Activated T-cell treated with anti-CD3 and anti-CD28 coated beads, Interleukin-2, amount 50 U/mL, for 72 hours (primary cell): ENCODE results near the gene SLC25A10. TPM values are rescaled to one million over a fixed set of nuclear protein-coding genes. Genes with fewer than 3 reads are reported as not detected.
"Not testable (repeated sequence)": the region's sequence is repeated elsewhere in the genome, so short reads cannot be mapped to it uniquely, and the experiment has no call there.

Experiments used
- ATAC-seq, 2 donors: fragments of 150-1000 bp; cut with Tn5 transposase; replicated peaks in 1 of 2; 2 replicates each; pipeline ENCODE4 v1.10.0; 2021; ENCODE audit warnings: moderate library complexity in 2 of 2, mild to moderate bottlenecking in 1 of 2
- DNase-seq, 2 donors: peaks; one replicate each; pipeline ENCODE4 v3.0.0; 2021 to 2022; ENCODE audit warnings: mixed read lengths in 1 of 2
- H3K27ac Mint-ChIP-seq: one replicate; pipeline ENCODE4 v1.8.0; 2022; ENCODE audit warnings: mild to moderate bottlenecking, moderate library complexity, mixed read lengths
- H3K27me3 Mint-ChIP-seq: one replicate; pipeline ENCODE4 v1.8.0; 2022; ENCODE audit warnings: low read depth, mixed read lengths
- H3K36me3 Mint-ChIP-seq, 2 donors: one replicate each; pipeline ENCODE4 v1.8.0; 2022; ENCODE audit warnings: mixed read lengths in 2 of 2, mild to moderate bottlenecking in 1 of 2; ENCODE audit not compliant: insufficient read depth in 2 of 2
- H3K4me1 Mint-ChIP-seq: one replicate; pipeline ENCODE4 v1.8.0; 2022; ENCODE audit warnings: low read depth, mixed read lengths
- H3K4me3 Mint-ChIP-seq, 2 donors: one replicate each; pipeline ENCODE4 v1.8.0; 2022; ENCODE audit warnings: mild to moderate bottlenecking in 2 of 2, mixed read lengths in 2 of 2, moderate library complexity in 2 of 2
- H3K9me3 Mint-ChIP-seq, 2 donors: one replicate each; pipeline ENCODE4 v1.8.0; 2022; ENCODE audit warnings: mixed read lengths in 2 of 2
- total RNA-seq, 2 donors: library from RNA; stranded (reverse); gene quantifications; one replicate each; pipeline ENCODE4 v1.2.3, GENCODE V29; 2022

The SLC25A10 gene
- total RNA-seq, 2 donors from 2014 or later, result 9.2 to 11.3 TPM

DNA sequence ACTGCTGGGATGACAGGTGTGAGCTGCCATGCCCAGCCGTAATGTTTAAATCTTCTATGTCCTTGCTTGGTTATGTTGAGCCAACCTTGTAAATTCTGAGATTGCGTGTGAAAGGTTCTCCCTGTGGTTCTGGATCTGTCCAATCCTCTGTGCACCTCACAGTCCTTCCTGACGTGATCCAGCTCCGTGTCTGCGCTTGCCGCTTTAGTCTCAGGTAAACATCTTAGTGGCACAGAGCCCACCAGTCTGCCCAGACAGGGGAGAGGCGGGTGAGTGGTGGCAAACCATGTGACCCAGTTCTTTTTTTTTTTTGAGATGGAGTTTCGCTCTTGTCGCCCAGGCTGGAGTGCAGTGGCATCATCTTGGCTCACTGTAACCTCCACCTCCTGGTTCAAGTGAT, 13.9 kb downstream of the SLC25A10 start:
- H3K36me3 Mint-ChIP-seq, result no peaks in the 10 kb centered on the region
- no peak for ATAC-seq
- H3K27me3 Mint-ChIP-seq, result peaks cover 24% of the 10 kb centered on the region
- no peak for DNase-seq
- no peak overlapping the region for H3K27ac Mint-ChIP-seq
- H3K4me3 Mint-ChIP-seq, result no peak overlapping the region
- no peaks in the 10 kb centered on the region for H3K9me3 Mint-ChIP-seq
- H3K4me1 Mint-ChIP-seq, result peaks cover 3% of the 10 kb centered on the region

GRCh38 chr17:81727324-81728031, 15.4 kb downstream of the SLC25A10 start:
- H3K27ac Mint-ChIP-seq, result no peak overlapping the region

DNA sequence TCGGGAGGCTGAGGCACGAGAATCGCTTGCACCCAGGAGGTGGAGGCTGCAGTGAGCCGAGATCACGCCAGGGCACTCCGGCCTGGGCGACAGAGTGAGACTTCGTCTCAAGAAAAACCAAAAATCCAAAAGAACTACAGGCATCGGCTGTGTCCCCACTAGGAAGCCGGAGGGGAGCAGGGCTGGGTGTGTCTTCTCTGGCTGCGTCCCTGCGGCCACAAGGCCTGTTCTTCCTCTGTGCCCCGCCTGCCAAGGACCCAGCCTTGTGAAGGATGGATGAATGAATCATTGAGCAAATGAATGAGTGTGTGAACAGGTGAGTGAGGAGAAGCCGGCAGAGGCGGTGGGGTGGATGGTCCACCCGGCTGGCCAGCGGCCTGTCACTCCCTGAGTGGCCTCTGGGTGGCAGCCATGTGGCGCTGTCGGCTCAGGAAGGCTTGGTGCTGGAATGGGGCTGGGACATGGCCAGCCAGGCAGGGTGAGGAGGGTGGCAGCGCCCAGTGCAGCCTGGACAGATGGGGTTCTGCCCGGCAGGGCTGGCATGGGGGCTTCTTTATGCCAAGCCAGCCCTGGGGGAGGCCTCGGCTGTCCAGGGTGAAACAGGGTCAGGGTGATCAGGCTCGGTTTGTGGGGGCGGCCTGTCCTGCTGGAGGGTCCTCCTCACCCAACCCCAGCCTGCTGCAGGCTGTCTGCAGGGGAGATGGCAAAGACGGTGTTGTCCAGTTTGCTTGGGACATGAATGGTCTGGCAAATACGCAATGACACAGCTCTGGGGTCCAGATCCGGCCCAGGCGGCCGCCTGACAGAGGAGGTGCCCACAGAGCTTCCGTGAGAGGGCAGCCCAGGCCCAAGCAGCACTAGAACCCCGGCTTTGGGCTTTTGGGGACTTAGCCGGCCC, 21.7 kb downstream of the SLC25A10 start:
- Mint-ChIP-seq H3K27ac (no peak overlapping the region), H3K4me3 (peak overlapping the region in 1 of 2 donors; percentile 24), H3K36me3 (no peaks in the 10 kb centered on the region), H3K9me3 (no peaks in the 10 kb centered on the region), H3K27me3 (peaks cover 38% of the 10 kb centered on the region), H3K4me1 (peaks cover 14% of the 10 kb centered on the region)
- DNase-seq (peak; percentile 80 to 82), ATAC-seq (peak; percentile 89 to 95)

More at GRCh38 chr17:81727324-81728031, 15.4 kb downstream of the SLC25A10 start:
- H3K36me3 Mint-ChIP-seq, result no peaks in the 10 kb centered on the region
- peaks cover 3% of the 10 kb centered on the region for H3K4me1 Mint-ChIP-seq
- no peaks in the 10 kb centered on the region for H3K9me3 Mint-ChIP-seq
- peaks cover 30% of the 10 kb centered on the region for H3K27me3 Mint-ChIP-seq
- H3K4me3 Mint-ChIP-seq, result no peak overlapping the region
- no peak for DNase-seq
- ATAC-seq, result no peak

DNA sequence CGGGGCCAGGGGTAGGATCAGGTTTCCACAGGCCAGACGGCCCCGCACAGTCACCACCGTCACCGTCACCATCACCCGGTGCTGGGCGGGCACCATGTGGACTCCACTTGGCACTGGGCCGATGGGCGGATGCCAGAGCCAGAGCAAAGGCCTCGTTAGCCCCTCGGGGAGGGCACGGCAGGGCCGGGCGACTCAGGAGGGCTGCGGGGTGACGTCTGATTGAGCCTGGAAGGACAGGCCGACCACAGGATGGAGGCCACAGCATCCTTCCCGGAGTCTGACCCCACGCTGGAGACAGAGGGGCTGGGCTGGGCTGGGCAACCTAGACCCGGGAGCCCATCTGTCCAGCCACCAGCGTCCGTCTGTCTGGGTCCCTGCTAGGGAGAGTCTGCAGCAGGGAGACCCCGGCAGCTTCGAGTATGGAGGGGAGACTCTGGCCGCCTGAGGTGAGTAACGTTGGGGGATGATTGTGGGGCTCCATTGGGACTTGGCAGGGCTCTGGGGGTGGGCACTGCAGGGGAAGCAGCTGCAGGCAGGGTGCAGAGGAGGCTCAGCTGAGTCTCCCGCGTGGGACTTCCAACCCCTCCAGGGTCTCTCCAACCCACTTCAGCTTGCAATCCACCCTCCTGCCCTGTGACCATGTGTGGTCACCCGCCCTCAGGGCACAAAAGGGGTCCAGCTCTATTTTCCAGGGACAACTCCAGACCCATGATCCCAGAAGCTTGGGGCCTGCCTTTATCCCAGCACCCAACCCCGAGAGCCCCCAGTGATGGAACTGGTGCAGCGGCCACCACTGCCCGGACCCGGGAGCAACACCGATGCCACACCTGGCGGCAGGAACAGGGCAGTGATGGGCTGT, 22.6 kb downstream of the SLC25A10 start:
- H3K36me3 Mint-ChIP-seq, result no peaks in the 10 kb centered on the region
- no peak for ATAC-seq
- no peak for DNase-seq

DNA sequence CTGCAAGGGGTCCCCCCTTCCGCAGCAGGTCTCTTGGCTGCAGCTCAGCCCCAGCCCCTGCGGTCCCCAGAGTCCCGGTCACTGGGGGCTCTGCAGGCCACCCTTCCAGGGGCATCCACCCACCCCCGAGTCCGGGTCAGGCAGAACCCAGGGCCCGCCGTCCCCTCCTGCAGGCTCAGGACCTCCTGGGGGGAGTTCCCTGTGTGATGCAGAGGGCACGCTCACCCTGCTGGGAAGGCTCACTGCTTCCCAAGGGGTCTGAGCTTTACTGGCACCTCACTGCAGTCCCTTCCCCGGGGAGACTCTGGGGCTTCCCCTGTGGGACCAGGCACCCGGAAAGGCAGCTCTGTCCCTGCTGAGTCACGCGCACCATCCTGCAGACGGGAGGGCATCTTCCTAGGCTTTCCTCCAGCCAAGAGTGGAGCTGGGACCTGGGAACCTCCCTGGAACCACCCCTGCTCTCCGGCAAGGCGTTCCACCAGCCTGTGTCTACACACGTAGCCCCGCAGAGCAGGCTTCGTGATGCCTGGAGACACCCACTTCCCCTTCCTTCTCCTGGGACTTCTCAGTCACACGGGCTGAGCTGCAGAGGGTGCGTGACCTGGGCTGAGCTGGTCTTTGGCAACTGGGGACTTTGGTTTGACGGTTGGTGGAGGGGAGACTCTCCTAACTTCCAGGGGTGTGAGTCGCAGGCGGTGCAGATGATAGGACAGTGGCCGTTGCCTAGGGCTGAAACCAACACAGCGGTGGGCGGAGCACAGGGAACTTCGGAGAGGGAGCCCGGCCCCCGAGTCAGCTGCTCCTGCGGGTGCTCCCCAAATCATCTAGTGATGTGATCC, 23.4 kb downstream of the SLC25A10 start:
- Mint-ChIP-seq H3K36me3 (no peaks in the 10 kb centered on the region), H3K27ac (no peak overlapping the region), H3K9me3 (no peaks in the 10 kb centered on the region), H3K27me3 (peaks cover 31% of the 10 kb centered on the region), H3K4me3 (peak overlapping the region; percentile 63 to 71), H3K4me1 (peaks cover 14% of the 10 kb centered on the region)
- DNase-seq (no peak), ATAC-seq (peak; percentile 10 to 30)

More for the DNA sequence above, 22.6 kb downstream of the SLC25A10 start:
- peaks cover 14% of the 10 kb centered on the region for H3K4me1 Mint-ChIP-seq
- no peaks in the 10 kb centered on the region for H3K9me3 Mint-ChIP-seq
- no peak overlapping the region for H3K27ac Mint-ChIP-seq
- no peak overlapping the region for H3K4me3 Mint-ChIP-seq
- H3K27me3 Mint-ChIP-seq, result peaks cover 38% of the 10 kb centered on the region

DNA sequence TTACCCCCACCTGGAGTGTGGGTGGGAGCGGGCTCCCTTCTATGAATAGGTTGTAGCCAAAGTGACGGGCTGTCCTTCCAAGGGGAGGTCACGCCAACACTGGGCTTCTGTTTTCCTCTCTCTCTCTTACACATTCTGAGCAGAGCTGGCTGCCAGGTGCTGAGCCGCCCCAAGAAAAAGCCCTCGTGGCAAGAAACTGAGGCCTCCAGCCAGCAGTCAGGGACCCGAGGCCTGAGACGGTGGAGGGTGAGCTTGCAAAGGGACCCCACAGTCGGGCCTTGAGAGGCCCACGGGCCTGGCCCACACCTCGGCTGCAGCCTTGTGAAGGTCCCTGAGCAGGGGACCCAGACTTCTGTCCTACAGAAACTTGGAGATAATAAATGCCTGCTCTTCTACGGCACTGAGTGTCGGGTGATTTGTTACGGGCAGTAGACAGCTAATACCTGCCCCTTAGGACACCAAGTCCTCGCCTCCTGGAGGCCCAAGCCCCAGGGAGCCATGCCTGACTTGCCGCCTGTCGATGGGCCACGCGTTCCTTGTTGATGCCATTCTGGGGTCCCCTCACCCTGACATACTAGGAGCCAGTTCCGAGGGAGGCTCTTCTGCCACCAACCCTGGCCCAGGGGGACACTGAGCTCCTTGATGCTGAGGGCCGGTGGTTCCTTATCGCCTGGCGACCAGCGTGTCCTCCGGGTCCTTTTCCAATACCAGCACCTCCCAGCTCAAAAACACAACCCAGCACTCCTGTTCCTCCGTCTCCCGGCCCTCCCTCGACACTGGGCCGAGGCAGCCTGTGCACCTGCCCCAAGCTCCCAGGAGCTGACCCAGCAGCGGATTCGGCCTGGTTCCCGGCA, 26.1 kb downstream of the SLC25A10 start:
- no peak for ATAC-seq

GRCh38 chr17:81738801-81739393, 26.8 kb downstream of the SLC25A10 start:
- no peak overlapping the region for H3K4me3 Mint-ChIP-seq
- no peak overlapping the region for H3K27ac Mint-ChIP-seq
- peaks cover 8% of the 10 kb centered on the region for H3K4me1 Mint-ChIP-seq
- DNase-seq, result no peak
- no peak for ATAC-seq
- no peaks in the 10 kb centered on the region for H3K9me3 Mint-ChIP-seq
- peaks cover 15% of the 10 kb centered on the region for H3K27me3 Mint-ChIP-seq
- H3K36me3 Mint-ChIP-seq, result no peaks in the 10 kb centered on the region

More for the DNA sequence above, 26.1 kb downstream of the SLC25A10 start:
- H3K27me3 Mint-ChIP-seq, result peaks cover 22% of the 10 kb centered on the region
- no peak for DNase-seq
- no peaks in the 10 kb centered on the region for H3K36me3 Mint-ChIP-seq
- no peak overlapping the region for H3K4me3 Mint-ChIP-seq
- no peaks in the 10 kb centered on the region for H3K9me3 Mint-ChIP-seq
- H3K4me1 Mint-ChIP-seq, result peaks cover 14% of the 10 kb centered on the region
- no peak overlapping the region for H3K27ac Mint-ChIP-seq

DNA sequence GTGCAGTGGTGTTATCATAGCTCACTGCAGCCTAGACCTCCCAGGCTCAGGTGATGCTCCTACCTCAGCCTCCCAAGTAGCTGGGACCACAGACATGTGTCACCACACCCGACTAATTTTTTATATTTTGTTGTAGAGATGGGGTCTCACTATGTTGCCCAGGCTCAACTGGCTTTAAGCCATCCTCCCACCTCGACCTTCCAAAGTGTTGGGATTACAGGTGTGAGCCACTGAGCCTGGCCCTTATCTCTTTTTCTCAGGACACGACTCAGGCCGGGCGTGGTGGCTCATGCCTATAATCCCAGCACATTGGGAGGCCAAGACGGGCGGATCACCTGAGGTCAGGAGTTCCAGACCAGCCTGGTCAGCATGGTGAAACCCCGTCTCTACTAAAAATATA, 27.5 kb downstream of the SLC25A10 start:
- ATAC-seq, H3K9me3 Mint-ChIP-seq, H3K4me3 Mint-ChIP-seq, H3K4me1 Mint-ChIP-seq, H3K27ac Mint-ChIP-seq, DNase-seq, H3K36me3 Mint-ChIP-seq: not testable (repeated sequence)
- H3K27me3 Mint-ChIP-seq, result peaks cover 15% of the 10 kb centered on the region

DNA sequence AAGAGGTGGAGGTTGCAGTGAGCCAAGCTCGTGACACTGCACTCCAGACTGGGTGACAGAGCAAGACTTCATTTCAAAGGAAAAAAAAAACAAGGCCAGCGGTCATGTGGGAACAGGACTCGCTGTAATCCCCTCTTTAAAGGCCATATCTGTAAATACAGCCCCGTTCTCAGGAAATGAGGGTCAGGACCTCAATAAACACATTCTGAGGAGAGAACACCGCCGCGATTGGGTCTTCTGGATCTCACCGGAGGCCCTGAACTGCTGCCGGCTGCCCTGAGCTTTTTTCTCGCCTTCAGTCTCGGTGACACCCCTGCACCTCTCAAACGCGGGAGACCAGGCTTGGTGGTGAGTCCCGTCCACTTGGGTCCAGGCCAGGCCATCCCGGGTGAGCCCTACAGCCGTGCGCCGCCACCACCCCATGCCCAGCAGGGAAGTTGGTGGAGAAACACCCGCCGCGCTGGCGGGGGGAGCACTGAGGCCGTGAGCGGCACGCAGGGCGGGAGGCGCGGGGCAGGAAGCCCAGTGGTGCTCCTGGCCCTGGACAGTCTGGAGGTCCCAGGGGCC, 28.4 kb downstream of the SLC25A10 start:
- Mint-ChIP-seq H3K4me1 (peaks cover 6% of the 10 kb centered on the region), H3K27me3 (peaks cover 14% of the 10 kb centered on the region), H3K36me3 (no peaks in the 10 kb centered on the region), H3K4me3 (no peak overlapping the region), H3K27ac (no peak overlapping the region), H3K9me3 (no peaks in the 10 kb centered on the region)
- ATAC-seq, result peak in 1 of 2 donors; percentile 13
- DNase-seq, result no peak

- Mint-ChIP-seq H3K4me3 (no peak overlapping the region), H3K4me1 (no peaks in the 10 kb centered on the region), H3K27ac (no peak overlapping the region), H3K27me3 (peaks cover 8% of the 10 kb centered on the region), H3K36me3 (no peaks in the 10 kb centered on the region), H3K9me3 (no peaks in the 10 kb centered on the region)
- DNase-seq (no peak), ATAC-seq (peak in 1 of 2 donors; percentile 20)
Observed at GRCh38 chr17:81741049-81741593, 29.0 kb downstream of the SLC25A10 start.
